Posterior vena cava (tissue), 2 donors: ENCODE data around the gene UGT1A8. TPM values are rescaled to one million over a fixed set of nuclear protein-coding genes. Genes with fewer than 3 reads are reported as not detected.

Experiments used
- DNase-seq: peaks from one replicate; pipeline ENCODE4 v3.0.0-alpha.2; 2020; ENCODE audit warnings: low spot score
- intact Hi-C, 2 donors: fragments of 100-400 bp; cut with DNase I; formaldehyde crosslinking; loops; one replicate each; pipeline versions ENCODE4 v1.14.1 to v1.14.2; 2022 to 2023
- total RNA-seq, 2 donors: library from RNA; stranded (reverse); fragmentation: NEBNext Ultra II Directional; extraction: Animal tissue kit (Norgen Biotek cat#: 25700); gene quantifications; one replicate each; pipeline ENCODE4 v1.2.1, GENCODE V29; 2021
- donor health status: DM: yes; HTN: yes; CAD: no.
- donor health status: DM: yes; HTN: yes; CAD: no.

UGT1A8 gene
- total RNA-seq, 2 donors from 2014 or later = not detected

GRCh38 chr2:233780771-233781170 is 163.3 kb downstream of the UGT1A8 start:
- intact Hi-C loops = no loop called here
- no peak for DNase-seq

GRCh38 chr2:233789554-233789953 is 172.1 kb downstream of the UGT1A8 start:
- no peak for DNase-seq

GRCh38 chr2:233791151-233791882 is 173.9 kb downstream of the UGT1A8 start:
- intact Hi-C loops = loop anchor here in 1 of 2 donors (5.0 kb wide), 1 partner anchor 286 kb away; no protein-coding TSS in a partner anchor
- DNase-seq = no peak

More at GRCh38 chr2:233789554-233789953, 172.1 kb downstream of the UGT1A8 start:
- intact Hi-C loops = no loop called here

GRCh38 chr2:233791883-233792329 is 174.5 kb downstream of the UGT1A8 start:
- intact Hi-C loops = loop anchor here in 1 of 2 donors (5.0 kb wide), 1 partner anchor 285 kb away; no protein-coding TSS in a partner anchor
- no peak for DNase-seq

- intact Hi-C loops = loop anchor here in 1 of 2 donors (5.0 kb wide), 1 partner anchor 285 kb away; no protein-coding TSS in a partner anchor
- DNase-seq = no peak
Measured at GRCh38 chr2:233792720-233793119, 175.3 kb downstream of the UGT1A8 start.

GRCh38 chr2:233793465-233794127 is 176.2 kb downstream of the UGT1A8 start:
- intact Hi-C loops = loop anchor here in 1 of 2 donors (5.0 kb wide), 1 partner anchor 284 kb away; no protein-coding TSS in a partner anchor
- DNase-seq = no peak

GRCh38 chr2:233794128-233794658 is 176.8 kb downstream of the UGT1A8 start:
- intact Hi-C loops = loop anchor here in 1 of 2 donors (5.0 kb wide), 1 partner anchor 283 kb away; no protein-coding TSS in a partner anchor
- DNase-seq = no peak

GRCh38 chr2:233795735-233796171 is 178.3 kb downstream of the UGT1A8 start:
- intact Hi-C loops = no loop called here
- peak; percentile 67 for DNase-seq

- intact Hi-C loops = no loop called here
- DNase-seq = no peak
Measured at GRCh38 chr2:233796254-233796653, 178.8 kb downstream of the UGT1A8 start.

- peak; percentile 62 for DNase-seq
- intact Hi-C loops = no loop called here
Measured at GRCh38 chr2:233798335-233799086, 181.1 kb downstream of the UGT1A8 start.

- intact Hi-C loops = no loop called here
- DNase-seq = no peak
Measured at GRCh38 chr2:233799087-233799665, 181.7 kb downstream of the UGT1A8 start.

GRCh38 chr2:233799716-233800115 is 182.3 kb downstream of the UGT1A8 start:
- intact Hi-C loops = loop anchor here in 1 of 2 donors (10.0 kb wide), 1 partner anchor 155 kb away; no protein-coding TSS in a partner anchor
- DNase-seq = peak; percentile 42

GRCh38 chr2:233800208-233800607 is 182.8 kb downstream of the UGT1A8 start:
- no peak for DNase-seq
- intact Hi-C loops = loop anchor here in 1 of 2 donors (10.0 kb wide), 1 partner anchor 155 kb away; no protein-coding TSS in a partner anchor

- DNase-seq = no peak
- intact Hi-C loops = loop anchor here in 1 of 2 donors (10.0 kb wide), 1 partner anchor 157 kb away; no protein-coding TSS in a partner anchor
Measured at GRCh38 chr2:233801357-233802131, 184.1 kb downstream of the UGT1A8 start.

GRCh38 chr2:233802132-233802815 is 184.8 kb downstream of the UGT1A8 start:
- DNase-seq = peak; percentile 72
- intact Hi-C loops = loop anchor here in 1 of 2 donors (10.0 kb wide), 1 partner anchor 157 kb away; no protein-coding TSS in a partner anchor

- intact Hi-C loops = loop anchor here in 1 of 2 donors (10.0 kb wide), 1 partner anchor 159 kb away; no protein-coding TSS in a partner anchor
- no peak for DNase-seq
Measured at GRCh38 chr2:233803292-233803911, 186.0 kb downstream of the UGT1A8 start.

GRCh38 chr2:233803994-233804393 is 186.6 kb downstream of the UGT1A8 start:
- peak; percentile 56 for DNase-seq
- intact Hi-C loops = loop anchor here in 1 of 2 donors (10.0 kb wide), 1 partner anchor 159 kb away; no protein-coding TSS in a partner anchor
